Liver (tissue), 9 donors: Measurements from ENCODE around the gene SLC6A17. TPM values are rescaled to one million over a fixed set of nuclear protein-coding genes. Genes with fewer than 3 reads are reported as not detected.
A peak's percentile ranks its signal among the peaks of the same experiment; 100 is the strongest.

Source experiments
- DNase-seq: peaks from one replicate; pipeline ENCODE4 v3.0.0-alpha.2; 2017; ENCODE audit warnings: low spot score
- H3K27ac ChIP-seq, 2 donors: one replicate each; pipeline ENCODE4 v1.7.0; 2013; ENCODE audit warnings: inconsistent platforms in 2 of 2, low read length in 2 of 2, control low read depth in 1 of 2, low read depth in 1 of 2, mild to moderate bottlenecking in 1 of 2
- H3K27me3 ChIP-seq, 4 donors: one replicate each; pipeline versions ENCODE4 v1.6.1 to v1.7.0; 2013; ENCODE audit warnings: low read length in 3 of 4, inconsistent platforms in 1 of 4, mild to moderate bottlenecking in 1 of 4, moderate library complexity in 1 of 4; ENCODE audit not compliant: control insufficient read depth in 4 of 4, insufficient read depth in 4 of 4
- H3K36me3 ChIP-seq, 4 donors: one replicate each; pipeline versions ENCODE4 v1.6.1 to v1.7.0; 2013; ENCODE audit warnings: low read length in 3 of 4, mild to moderate bottlenecking in 3 of 4, low read depth in 1 of 4, moderate library complexity in 1 of 4; ENCODE audit not compliant: control insufficient read depth in 4 of 4, insufficient read depth in 3 of 4
- H3K4me1 ChIP-seq, 4 donors: one replicate each; pipeline versions ENCODE4 v1.6.1 to v1.7.0; 2013; ENCODE audit warnings: low read length in 3 of 4, mild to moderate bottlenecking in 3 of 4, moderate library complexity in 1 of 4; ENCODE audit not compliant: control insufficient read depth in 4 of 4, insufficient read depth in 4 of 4
- H3K4me3 ChIP-seq, 3 donors: one replicate each; pipeline versions ENCODE4 v1.6.1 to v1.7.0; 2013; ENCODE audit warnings: low read length in 3 of 3, control low read depth in 1 of 3, low read depth in 1 of 3, mild to moderate bottlenecking in 1 of 3
- H3K9ac ChIP-seq, 2 donors: one replicate each; pipeline ENCODE4 v1.7.0; 2013; ENCODE audit warnings: low read length in 2 of 2, mild to moderate bottlenecking in 2 of 2, moderate library complexity in 2 of 2, control low read depth in 1 of 2, low read depth in 1 of 2
- H3K9me3 ChIP-seq, 4 donors: one replicate each; pipeline versions ENCODE4 v1.6.1 to v1.7.0; 2013; ENCODE audit warnings: low read length in 3 of 4; ENCODE audit not compliant: control insufficient read depth in 4 of 4
- CTCF ChIP-seq: fragments of 150-350 bp; IDR thresholded peaks from 2 replicates; pipeline ENCODE4 v1.5.1; 2017; ENCODE audit warnings: improper control_type of control experiment, low read depth, low read length; ENCODE audit not compliant: missing input control
- FOXA1 ChIP-seq: IDR thresholded peaks from 2 replicates; pipeline ENCODE4 v1.6.1; 2016; ENCODE audit warnings: antibody characterized with exemption
- FOXA2 ChIP-seq: IDR thresholded peaks from 2 replicates; pipeline ENCODE4 v1.6.1; 2016; ENCODE audit warnings: antibody characterized with exemption
- GABPA ChIP-seq, 2 donors: IDR thresholded peaks in 1 of 2; conservative IDR thresholded peaks in 1 of 2; 2 replicates each; pipeline ENCODE4 v1.6.1; 2016; ENCODE audit warnings: antibody characterized with exemption in 2 of 2, mild to moderate bottlenecking in 1 of 2, moderate library complexity in 1 of 2
- HNF4A ChIP-seq, 2 donors: conservative IDR thresholded peaks; 2 replicates each; pipeline ENCODE4 v1.6.1; 2016; ENCODE audit warnings: antibody characterized with exemption in 2 of 2, mild to moderate bottlenecking in 2 of 2
- JUND ChIP-seq, 2 donors: IDR thresholded peaks; 2 replicates each; pipeline ENCODE4 v1.6.1; 2016; ENCODE audit warnings: antibody characterized with exemption in 2 of 2
- RAD21 ChIP-seq, 2 donors: IDR thresholded peaks; 2 replicates each; pipeline ENCODE4 v1.6.1; 2016; ENCODE audit warnings: antibody characterized with exemption in 2 of 2, mild to moderate bottlenecking in 2 of 2
- REST ChIP-seq: IDR thresholded peaks from 2 replicates; pipeline ENCODE4 v1.6.1; 2016; ENCODE audit warnings: antibody characterized with exemption, mild to moderate bottlenecking
- RXRA ChIP-seq, 2 donors: IDR thresholded peaks; 2 replicates each; pipeline ENCODE4 v1.6.1; 2017 to 2018; ENCODE audit warnings: antibody characterized with exemption in 2 of 2, mild to moderate bottlenecking in 1 of 2
- YY1 ChIP-seq: IDR thresholded peaks from 2 replicates; pipeline ENCODE4 v1.6.1; 2016; ENCODE audit warnings: antibody characterized with exemption, mild to moderate bottlenecking
- WGBS: extraction: QIAGEN DNeasy Blood & Tissue Kit; methylation state at CpG from one replicate; pipeline ENCODE4 v1.1.7; 2013; 5-methylcytosine and 5-hydroxymethylcytosine counted together
- polyA plus RNA-seq, 2 donors: library from polyadenylated mRNA; stranded (reverse) in 1 of 2; unstranded in 1 of 2; fragments of 200-250 nt in 1 of 2; fragments of >200 nt in 1 of 2; fragmentation: Nextera tagmentation in 1 of 2; extraction: Ambion mirVana in 1 of 2; gene quantifications; one replicate each; pipeline versions ENCODE4 v1.2.1 to v1.2.3, GENCODE V29; 2013 to 2015
- total RNA-seq, 2 donors: library from RNA; depleted of rRNA; stranded (reverse); fragments of >200 nt; gene quantifications; one replicate each; pipeline ENCODE4 v1.2.3, GENCODE V29; 2014
- donor health status: healthy.
- donor health status: healthy.
- donor health status: healthy.
- donor health status: healthy.
- donor health status: healthy.

The SLC6A17 gene
- total and polyA plus RNA-seq, 4 donors, result not detected

- peak in 1 of 2 donors; percentile 29 for TF ChIP-seq HNF4A (conservative IDR thresholded peaks at IDR 0.05)
- no peak for TF ChIP-seq GABPA (IDR thresholded peaks at IDR 0.05 in 1 of 2, conservative IDR thresholded peaks at IDR 0.05 in 1 of 2)
- peak; percentile 39 for TF ChIP-seq FOXA2
- Histone ChIP-seq H3K4me3 (no peak overlapping the region), H3K4me1 (peaks cover 0 to 14% (median 8%) of the 10 kb centered on the region in 4 donors), H3K27me3 (peaks cover 0 to 2% (median 0%) of the 10 kb centered on the region in 4 donors), H3K36me3 (no peaks in the 10 kb centered on the region), H3K27ac (no peak overlapping the region), H3K9ac (no peak overlapping the region), H3K9me3 (no peaks in the 10 kb centered on the region)
- WGBS, result 77% methylated on average over 16 of the region's 16 CpGs
- no peak for DNase-seq
Measured at GRCh38 chr1:110214454-110215404, 64.4 kb downstream of the SLC6A17 start.

- H3K9me3 ChIP-seq, result no peaks in the 10 kb centered on the region
- peaks cover 0 to 2% (median 0%) of the 10 kb centered on the region in 4 donors for H3K27me3 ChIP-seq
- no peaks in the 10 kb centered on the region for H3K36me3 ChIP-seq
- peaks cover 0 to 6% (median 4%) of the 10 kb centered on the region in 4 donors for H3K4me1 ChIP-seq
- no peak for DNase-seq
- no peak overlapping the region for H3K27ac ChIP-seq
- H3K9ac ChIP-seq, result no peak overlapping the region
- TF ChIP-seq FOXA1, result no peak
- TF ChIP-seq REST, result no peak
- TF ChIP-seq FOXA2, result no peak
- TF ChIP-seq YY1, result no peak
- TF ChIP-seq CTCF, result no peak
- no peak for TF ChIP-seq RAD21 (IDR thresholded peaks at IDR 0.05)
- TF ChIP-seq RXRA (IDR thresholded peaks at IDR 0.05), result no peak
- TF ChIP-seq JUND (IDR thresholded peaks at IDR 0.05), result no peak
- no peak overlapping the region for H3K4me3 ChIP-seq
- WGBS, result 87% methylated on average over 7 of the region's 7 CpGs
Measured at GRCh38 chr1:110215621-110216515, 65.6 kb downstream of the SLC6A17 start.
